RCC 7860 (cell line): ENCODE data around the gene CD19.
"Not testable (repeated sequence)": the region's sequence is repeated elsewhere in the genome, so short reads cannot be mapped to it uniquely, and the experiment has no call there.

Experiments used
- DNase-seq: peaks from one replicate; pipeline ENCODE4 v3.0.0-alpha.2; 2015; ENCODE audit warnings: low spot score
- FAIRE-seq: peaks from 2 replicates; lab custom pipeline; 2012; peaks lifted over from hg19 to GRCh38; lab: Jason Lieb, UNC

Gene CD19

GRCh38 chr16:28931801-28932225 lies at the start of gene CD19:
Gene CD19 (plus strand): TSS chr16:28931971. CDS start chr16:28932001, 30 bp downstream.
- DNase-seq (no peak), FAIRE-seq (no peak)

GRCh38 chr16:28882551-28883160 lies 49.1 kb upstream of the CD19 start:
- no peak for FAIRE-seq

GRCh38 chr16:28883221-28883996 lies 48.4 kb upstream of the CD19 start:
- FAIRE-seq = no peak
- DNase-seq = no peak

More at GRCh38 chr16:28882551-28883160, 49.1 kb upstream of the CD19 start:
- DNase-seq = no peak

GRCh38 chr16:28884045-28884444 lies 47.7 kb upstream of the CD19 start:
- no peak for DNase-seq
- no peak for FAIRE-seq

- FAIRE-seq = no peak
- no peak for DNase-seq
Measured at GRCh38 chr16:28886945-28887344, 44.8 kb upstream of the CD19 start.

GRCh38 chr16:28890355-28890754 lies 41.4 kb upstream of the CD19 start:
- DNase-seq, FAIRE-seq: not testable (repeated sequence)

- FAIRE-seq = no peak
- DNase-seq = no peak
Measured at GRCh38 chr16:28891964-28892890, 39.5 kb upstream of the CD19 start.

- no peak for FAIRE-seq
- no peak for DNase-seq
Measured at GRCh38 chr16:28893291-28893690, 38.5 kb upstream of the CD19 start.

GRCh38 chr16:28895609-28896008 lies 36.2 kb upstream of the CD19 start:
- no peak for DNase-seq
- no peak for FAIRE-seq

GRCh38 chr16:28897826-28898225 lies 33.9 kb upstream of the CD19 start:
- FAIRE-seq (no peak), DNase-seq (no peak)

GRCh38 chr16:28898266-28898665 lies 33.5 kb upstream of the CD19 start:
- DNase-seq = peak; percentile 41
- no peak for FAIRE-seq

- DNase-seq = no peak
- FAIRE-seq = no peak
Measured at GRCh38 chr16:28898942-28899341, 32.8 kb upstream of the CD19 start.

- DNase-seq (no peak), FAIRE-seq (no peak)
Measured at GRCh38 chr16:28899882-28900590, 31.7 kb upstream of the CD19 start.

GRCh38 chr16:28900601-28901000 lies 31.2 kb upstream of the CD19 start:
- DNase-seq = no peak
- no peak for FAIRE-seq

- DNase-seq (no peak), FAIRE-seq (no peak)
Measured at GRCh38 chr16:28901862-28902261, 29.9 kb upstream of the CD19 start.

GRCh38 chr16:28902909-28903308 lies 28.9 kb upstream of the CD19 start:
- DNase-seq (no peak), FAIRE-seq (no peak)

- DNase-seq (no peak), FAIRE-seq (no peak)
Measured at GRCh38 chr16:28903344-28904042, 28.3 kb upstream of the CD19 start.

GRCh38 chr16:28904363-28904762 lies 27.4 kb upstream of the CD19 start:
- FAIRE-seq (no peak), DNase-seq (no peak)

- DNase-seq = no peak
- no peak for FAIRE-seq
Measured at GRCh38 chr16:28904828-28905227, 26.9 kb upstream of the CD19 start.

GRCh38 chr16:28905229-28905754 lies 26.5 kb upstream of the CD19 start:
- FAIRE-seq (no peak), DNase-seq (no peak)
